Activated T-cell treated with anti-CD3 and anti-CD28 coated beads, Interleukin-2, amount 50 U/mL, for 24 hours (primary cell): ENCODE results near the gene HADH.

Experiments used
- DNase-seq: peaks from one replicate; pipeline ENCODE4 v3.0.0-alpha.2; 2020
- H3K27ac Mint-ChIP-seq: 2 replicates; pipeline ENCODE4 v1.8.0; 2020; ENCODE audit warnings: mild to moderate bottlenecking, mixed read lengths
- H3K27me3 Mint-ChIP-seq: 2 replicates; pipeline ENCODE4 v1.8.0; 2020; ENCODE audit warnings: mixed read lengths
- H3K36me3 Mint-ChIP-seq: 2 replicates; pipeline ENCODE4 v1.8.0; 2020; ENCODE audit warnings: low read depth, mixed read lengths
- H3K4me1 Mint-ChIP-seq: 2 replicates; pipeline ENCODE4 v1.8.0; 2020; ENCODE audit warnings: low read depth, mixed read lengths
- H3K4me3 Mint-ChIP-seq: 2 replicates; pipeline ENCODE4 v1.8.0; 2020; ENCODE audit warnings: mild to moderate bottlenecking, moderate library complexity, mixed read lengths
- H3K9me3 Mint-ChIP-seq: 2 replicates; pipeline ENCODE4 v1.8.0; 2020; ENCODE audit warnings: mixed read lengths

Gene HADH

GRCh38 chr4:108078024-108078733, 88.5 kb downstream of the HADH start:
- Mint-ChIP-seq H3K27ac (peak overlapping the region; percentile 94), H3K36me3 (peaks cover 86% of the 10 kb centered on the region), H3K4me3 (no peak overlapping the region), H3K27me3 (no peaks in the 10 kb centered on the region), H3K4me1 (peaks cover 77% of the 10 kb centered on the region), H3K9me3 (no peaks in the 10 kb centered on the region)
- DNase-seq: no peak

- peaks cover 79% of the 10 kb centered on the region for H3K4me1 Mint-ChIP-seq
- DNase-seq: peak; percentile 59
These were observed 91.1 kb downstream of the HADH start for GRCh38 chr4:108080747-108081146.

DNA sequence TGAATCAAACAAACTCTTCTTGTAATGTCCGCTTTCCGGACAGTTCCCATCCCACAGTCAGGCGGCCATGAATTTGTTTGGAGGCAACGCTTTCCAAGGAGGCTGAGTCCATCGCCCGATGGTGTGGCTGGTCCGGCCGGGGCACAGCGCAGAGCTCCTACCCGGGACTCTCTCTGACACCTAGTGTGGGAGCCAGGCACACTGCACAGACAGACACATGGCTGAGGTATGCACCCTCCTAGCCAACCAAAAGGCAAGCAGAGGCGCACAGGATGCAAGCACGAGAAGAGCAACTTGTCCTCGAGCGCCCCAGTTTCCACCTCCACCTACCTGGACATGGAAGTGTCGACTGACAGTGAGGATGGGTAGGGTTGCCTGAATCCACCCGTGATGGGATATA, 91.6 kb downstream of the HADH start:
- H3K4me3 Mint-ChIP-seq: peak overlapping the region; percentile 74
- H3K27me3 Mint-ChIP-seq: no peaks in the 10 kb centered on the region
- peaks cover 87% of the 10 kb centered on the region for H3K36me3 Mint-ChIP-seq
- H3K27ac Mint-ChIP-seq: peak overlapping the region; percentile 95
- H3K9me3 Mint-ChIP-seq: no peaks in the 10 kb centered on the region
- DNase-seq: peak; percentile 54
- H3K4me1 Mint-ChIP-seq: peaks cover 81% of the 10 kb centered on the region

More at GRCh38 chr4:108080747-108081146, 91.1 kb downstream of the HADH start:
- Mint-ChIP-seq H3K27me3 (no peaks in the 10 kb centered on the region), H3K36me3 (peaks cover 87% of the 10 kb centered on the region), H3K9me3 (no peaks in the 10 kb centered on the region), H3K4me3 (peak overlapping the region; percentile 74), H3K27ac (peak overlapping the region; percentile 95)
